Stimulated activated CD4-positive, alpha-beta T cell treated with anti-CD3 and anti-CD28 coated beads, Interleukin-4, amount 100 ng/mL, for 1 hour (primary cell): ENCODE results near the gene SUPT4H1.

Experiments
- DNase-seq: peaks from one replicate; pipeline ENCODE4 v3.0.0-alpha.2; 2020

SUPT4H1 gene

DNA sequence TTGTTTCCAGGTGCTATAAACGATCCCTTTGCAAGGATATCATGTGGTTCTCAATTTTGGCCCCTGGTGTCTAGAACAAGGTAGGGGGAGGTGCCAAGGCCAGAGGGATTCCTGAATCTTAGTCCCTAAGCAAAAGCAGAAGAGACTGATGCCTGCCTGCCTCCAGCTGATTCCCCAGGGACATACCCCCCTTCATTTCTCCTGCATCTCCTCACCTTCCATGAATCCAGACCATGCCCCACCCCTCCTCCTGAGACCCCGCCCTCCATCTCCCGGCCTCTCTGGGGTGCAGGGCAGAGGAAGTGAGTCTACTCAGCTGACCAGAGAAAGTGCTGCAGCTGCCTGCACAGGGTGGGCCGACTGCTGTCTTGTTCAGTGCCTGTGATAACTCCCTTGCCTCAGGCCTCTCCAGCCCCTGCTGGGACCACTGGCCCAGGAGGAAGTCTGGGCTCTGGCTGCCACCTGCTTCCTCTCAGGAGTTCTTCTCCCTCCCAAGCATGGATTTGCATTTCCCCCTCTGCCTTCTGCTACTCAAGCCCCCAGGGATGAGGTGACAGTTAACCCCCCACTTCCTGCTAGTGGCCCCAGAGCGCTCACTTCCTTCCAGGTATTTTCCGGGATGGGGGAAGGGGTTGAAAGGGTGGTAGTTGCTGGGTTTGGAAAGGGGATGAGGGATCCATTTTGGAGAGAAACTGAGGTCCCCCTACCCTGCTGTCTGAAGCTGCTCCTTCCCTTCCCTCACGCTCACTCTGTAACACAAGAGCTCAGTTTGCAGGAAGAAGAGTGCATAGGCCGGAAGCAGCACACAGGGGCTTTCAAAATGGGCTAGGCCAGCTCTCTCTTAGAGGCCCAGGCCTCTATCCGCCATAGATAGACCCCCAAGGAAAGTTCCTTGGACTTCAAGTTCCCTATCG lies 12.9 kb downstream of the SUPT4H1 start:
- DNase-seq, result no peak

DNA sequence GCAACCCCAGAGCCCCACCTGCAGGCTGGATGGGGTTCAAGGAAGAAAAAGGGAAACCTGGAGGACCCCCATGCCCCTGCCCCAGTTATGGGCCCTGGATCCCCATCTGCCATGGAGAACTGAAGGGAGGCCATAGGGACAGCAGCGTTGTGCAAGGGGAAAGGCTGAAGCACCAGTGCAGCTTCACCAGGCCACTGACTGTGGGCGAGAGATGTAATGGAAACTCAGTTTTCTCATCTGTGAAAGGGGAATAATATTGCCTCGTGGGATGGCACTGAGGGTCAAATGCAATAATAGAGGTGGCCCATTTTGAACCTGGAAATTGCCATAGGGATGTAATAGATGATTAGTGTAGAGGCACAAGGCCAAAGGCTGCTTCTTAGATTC lies 13.6 kb downstream of the SUPT4H1 start:
- DNase-seq, result no peak

DNA sequence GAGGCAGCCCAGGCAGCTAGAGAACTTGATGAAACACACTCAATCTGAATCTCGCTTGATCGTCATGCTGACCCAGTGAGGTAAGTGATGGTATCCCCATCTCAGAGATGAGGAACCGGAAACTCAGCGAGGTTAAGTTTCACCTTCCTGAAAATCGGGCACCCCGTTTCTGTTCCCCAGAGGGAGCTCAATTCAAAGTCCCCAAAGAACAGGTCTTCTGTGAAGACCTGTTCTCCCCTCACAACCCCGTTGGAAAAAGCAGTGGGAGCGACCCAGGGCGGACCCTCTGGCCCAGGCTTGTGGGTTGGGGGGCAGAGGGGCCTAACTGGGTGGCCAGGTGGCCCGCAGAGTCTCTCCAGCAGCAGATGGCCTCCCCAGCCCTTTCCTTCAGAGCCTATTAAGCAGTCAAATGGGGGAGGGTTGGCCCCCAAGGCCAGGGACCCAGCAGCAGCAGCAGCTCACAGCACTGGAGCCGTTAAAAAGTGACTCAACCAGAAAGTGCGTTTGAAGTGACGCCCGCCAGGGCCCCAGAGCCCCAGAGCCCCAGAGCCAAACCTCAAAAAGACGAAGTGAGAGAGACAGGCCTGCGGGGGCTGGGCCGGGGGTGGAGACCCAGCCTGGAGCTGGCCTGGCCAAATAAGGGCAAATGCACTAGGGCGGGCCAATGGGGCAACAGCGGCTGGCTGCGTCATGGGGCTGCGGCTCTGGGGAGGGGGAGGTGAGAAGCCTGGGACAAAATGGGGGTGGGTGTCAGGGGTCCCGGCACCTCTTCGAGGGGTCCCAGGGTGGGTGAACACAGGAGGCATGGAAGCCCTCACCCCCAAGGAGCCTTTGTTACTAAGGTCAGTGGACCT lies 14.2 kb downstream of the SUPT4H1 start:
- peak; percentile 90 for DNase-seq

DNA sequence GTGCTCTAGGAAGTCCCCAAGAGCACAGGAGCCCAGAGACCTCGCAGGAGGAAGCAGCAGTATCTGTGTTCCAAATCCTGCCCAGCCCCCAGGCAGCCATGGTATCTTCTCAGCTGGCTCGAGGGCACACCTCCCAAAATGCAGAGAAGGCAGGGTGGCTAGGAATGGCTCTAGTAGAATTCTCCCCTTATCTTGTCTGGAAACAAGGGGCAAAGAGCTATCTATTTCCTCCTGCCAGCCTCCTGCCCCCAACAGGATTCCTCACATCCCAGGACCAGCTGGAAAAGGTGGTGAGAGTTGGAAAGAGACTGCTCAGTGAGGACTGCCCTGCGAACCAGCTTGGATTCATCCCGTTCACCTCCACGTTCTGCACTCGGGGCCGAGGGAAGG lies 14.8 kb downstream of the SUPT4H1 start:
- DNase-seq, result peak; percentile 53

DNA sequence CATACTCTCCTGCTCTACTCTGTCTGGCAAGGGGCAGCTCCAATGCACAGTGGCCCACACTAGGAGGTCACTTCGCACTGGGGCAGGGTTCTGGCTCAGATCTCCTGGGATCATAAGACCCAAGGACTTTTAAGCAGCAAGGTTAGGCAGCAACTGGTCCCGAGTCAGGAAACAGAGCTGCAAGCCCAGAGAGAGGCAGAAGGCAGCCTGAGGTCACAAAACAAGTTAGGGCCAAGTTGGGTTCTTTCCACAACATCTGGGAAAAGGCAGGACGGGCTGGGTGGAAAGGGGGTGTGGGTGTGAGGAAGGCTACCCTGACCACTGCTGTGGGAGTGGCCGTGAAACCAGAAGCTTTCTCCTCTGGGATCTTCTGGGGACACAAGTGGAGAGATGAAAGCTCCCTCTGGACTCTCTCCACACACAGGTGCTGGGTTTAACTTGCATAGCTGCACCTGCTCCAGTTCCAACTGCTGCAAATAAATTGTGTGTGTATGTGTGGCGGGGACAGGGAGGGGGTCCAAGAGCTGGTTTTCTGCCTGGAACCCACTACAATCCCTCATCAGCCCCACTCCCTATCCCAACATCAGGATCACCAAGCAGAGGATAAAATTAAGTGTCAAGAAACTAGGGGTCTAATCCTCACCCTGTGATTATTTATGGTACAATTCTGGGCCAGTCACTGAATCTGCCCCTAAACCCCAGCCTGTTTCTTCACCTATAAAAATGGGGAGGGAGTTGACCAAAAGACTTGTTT lies 15.4 kb downstream of the SUPT4H1 start:
- DNase-seq, result no peak

DNA sequence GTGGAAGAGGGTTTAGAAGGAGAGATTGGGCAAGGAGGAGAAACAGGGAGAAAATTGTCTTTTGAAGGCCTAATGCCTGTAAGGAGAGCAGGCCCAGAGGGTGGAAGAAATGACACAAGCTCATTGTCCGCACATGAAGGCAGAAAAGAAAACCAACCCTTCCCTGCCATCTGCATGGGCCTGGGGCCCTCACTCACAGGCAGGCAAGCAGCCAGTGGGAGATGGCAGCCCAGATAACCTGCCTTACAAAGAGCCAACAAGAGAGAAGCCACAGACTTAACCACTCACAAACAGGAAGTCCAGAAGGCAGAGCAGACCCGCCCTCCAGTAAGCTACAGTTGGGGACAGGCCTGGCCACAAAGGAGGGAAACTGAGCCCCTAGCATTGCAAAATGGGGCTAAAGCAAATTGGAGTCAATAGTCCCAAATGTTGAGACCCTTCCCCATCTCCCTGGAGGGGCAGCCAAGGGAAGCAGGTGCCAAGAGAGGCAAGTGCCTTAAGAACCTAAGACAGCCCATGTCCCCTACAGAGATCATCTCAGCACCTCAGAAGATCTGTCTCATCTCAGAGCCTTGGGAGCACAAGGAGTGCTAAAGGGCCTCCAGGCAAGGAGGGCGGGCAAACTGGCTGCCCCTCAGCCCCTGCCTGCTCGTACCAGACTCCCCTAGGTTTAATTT lies 16.1 kb downstream of the SUPT4H1 start:
- peak; percentile 52 for DNase-seq

DNA sequence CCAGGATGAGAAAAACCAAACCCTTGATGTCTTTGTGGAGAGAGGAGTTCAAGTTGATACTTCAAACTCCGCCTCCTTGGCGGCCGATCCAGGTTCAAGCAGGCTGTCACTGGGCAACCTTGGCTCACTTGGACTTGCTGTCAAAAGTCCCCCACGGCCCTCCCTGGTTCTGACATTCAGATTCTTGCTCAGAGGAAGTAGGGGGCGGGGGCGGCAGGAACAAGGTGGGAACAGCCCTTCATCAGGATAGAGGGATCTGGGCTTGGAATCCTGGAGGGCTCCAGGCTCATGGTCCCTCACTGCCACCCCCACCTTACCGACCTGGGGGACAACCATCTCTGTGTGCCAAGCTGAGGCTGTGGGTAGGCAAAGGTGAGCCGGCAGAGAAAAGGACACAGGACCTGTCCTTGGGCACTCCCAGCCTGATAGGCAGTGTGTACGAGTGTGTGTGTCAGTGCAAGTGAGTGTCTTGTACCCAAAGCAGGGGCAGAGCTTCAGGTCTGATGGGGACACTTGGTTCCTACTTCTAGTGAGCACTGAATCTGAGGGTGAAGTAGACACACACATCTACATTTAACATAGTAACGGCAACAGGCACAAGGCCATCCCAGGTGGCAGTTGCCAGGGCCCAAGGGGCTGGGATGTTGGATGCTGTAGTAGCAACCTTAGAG lies 16.8 kb downstream of the SUPT4H1 start:
- DNase-seq, result no peak

DNA sequence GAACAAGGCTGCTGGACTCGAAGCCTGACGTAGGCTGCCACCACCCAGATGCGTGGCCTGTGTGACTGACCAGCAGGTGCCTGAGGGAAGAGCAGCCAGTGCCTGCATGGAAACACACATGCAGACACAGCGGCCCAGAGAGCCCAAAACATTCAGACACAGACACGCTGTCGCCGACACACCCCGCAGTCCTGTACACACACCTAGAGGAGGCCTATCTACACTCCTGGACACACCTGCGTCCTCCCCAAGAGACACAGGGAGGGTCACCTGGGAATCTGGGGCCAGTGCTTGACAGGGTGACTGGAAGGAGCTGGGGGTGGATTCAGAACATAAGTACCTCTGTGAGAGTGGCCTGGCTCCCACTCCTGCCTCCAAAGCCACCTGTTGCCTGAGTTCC lies 17.3 kb downstream of the SUPT4H1 start:
- no peak for DNase-seq

DNA sequence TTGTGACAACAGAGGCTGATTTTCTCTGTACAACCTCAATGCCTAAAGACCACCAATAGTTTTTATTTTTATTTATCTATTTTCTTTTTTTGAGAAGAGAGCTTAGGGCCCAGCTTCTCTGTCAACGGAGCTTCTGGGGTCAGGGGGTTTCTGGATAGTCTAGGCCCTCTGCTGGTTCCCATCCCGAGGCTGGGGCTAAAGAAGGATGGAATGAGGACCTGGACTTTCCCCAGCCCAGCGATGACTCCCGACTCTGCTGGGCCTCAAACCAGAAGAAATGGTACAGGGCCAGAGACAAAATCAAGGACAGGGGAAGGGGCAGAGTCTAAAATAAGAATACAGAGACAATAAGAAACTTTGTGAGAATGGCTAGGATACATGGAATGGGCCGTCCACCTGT lies 17.7 kb downstream of the SUPT4H1 start:
- peak; percentile 2 for DNase-seq

DNA sequence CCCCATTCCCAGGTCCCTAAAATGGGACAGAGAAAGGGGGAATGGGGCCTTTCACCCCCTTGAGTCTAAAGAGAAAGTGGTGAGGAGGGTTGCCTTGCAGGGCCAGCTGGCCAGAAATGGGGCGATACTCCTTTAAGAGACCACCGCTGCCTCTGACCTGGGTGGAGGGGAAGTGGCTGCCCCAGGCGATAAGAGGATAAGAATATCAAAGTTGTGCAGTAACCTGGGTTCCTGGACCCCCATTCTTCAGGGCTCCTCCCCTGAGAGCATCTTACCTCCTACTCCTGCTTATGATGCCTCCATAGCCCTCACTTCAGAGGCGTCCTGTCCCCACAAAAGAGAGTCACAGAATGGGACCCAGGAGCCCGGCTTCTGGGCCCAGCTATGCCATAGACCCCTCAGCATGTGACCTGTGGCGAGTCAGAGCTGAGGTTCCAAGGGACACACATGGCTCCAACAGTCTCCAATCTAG lies 18.2 kb downstream of the SUPT4H1 start:
- DNase-seq, result peak; percentile 13

DNA sequence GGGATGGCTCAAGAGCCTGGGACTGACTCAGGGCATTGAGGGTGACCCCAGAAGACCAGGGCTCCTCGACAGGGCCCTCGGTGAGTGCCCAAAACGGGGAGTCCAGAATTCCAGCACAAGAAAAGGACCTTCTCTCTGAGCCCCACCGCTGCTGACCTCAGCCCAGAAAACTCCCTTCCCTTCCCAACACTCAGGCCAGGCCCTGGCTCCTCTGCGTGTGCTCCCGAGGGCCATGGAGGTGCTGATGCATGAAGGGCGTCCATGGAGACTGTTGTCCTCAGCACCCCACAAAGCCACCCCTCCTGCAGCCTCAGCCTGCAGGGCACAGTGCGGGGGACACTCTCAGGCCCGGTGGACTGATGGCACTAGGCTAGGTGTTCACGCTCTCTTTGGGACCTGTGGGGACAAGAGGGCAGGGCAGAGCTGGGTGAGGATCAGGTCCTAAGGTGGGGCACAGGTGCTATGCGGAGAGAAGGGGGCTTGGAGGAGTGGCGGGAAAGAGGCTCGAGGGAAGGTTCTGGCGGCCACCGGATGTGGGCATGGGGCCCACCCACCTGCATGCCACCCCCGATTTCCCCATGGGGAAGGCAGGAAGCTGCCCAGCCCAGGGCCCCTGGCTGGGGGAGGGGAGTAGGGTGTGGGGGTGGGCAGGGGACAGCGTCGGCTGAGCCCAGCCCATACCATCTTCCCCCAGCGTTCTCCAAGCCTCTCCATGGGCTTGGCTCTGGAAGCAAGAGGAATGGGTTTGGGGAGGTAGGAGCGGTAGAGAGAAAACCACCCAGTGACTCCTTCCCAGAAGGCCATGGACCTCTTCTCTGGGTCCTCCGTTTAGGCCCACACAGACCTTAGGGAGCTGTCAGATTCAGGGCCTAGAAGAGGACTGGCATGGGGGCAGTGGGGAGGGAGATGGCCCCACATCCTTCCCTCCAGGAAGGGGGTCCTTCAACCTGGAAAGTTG lies 18.9 kb downstream of the SUPT4H1 start:
- peak; percentile 65 for DNase-seq

DNA sequence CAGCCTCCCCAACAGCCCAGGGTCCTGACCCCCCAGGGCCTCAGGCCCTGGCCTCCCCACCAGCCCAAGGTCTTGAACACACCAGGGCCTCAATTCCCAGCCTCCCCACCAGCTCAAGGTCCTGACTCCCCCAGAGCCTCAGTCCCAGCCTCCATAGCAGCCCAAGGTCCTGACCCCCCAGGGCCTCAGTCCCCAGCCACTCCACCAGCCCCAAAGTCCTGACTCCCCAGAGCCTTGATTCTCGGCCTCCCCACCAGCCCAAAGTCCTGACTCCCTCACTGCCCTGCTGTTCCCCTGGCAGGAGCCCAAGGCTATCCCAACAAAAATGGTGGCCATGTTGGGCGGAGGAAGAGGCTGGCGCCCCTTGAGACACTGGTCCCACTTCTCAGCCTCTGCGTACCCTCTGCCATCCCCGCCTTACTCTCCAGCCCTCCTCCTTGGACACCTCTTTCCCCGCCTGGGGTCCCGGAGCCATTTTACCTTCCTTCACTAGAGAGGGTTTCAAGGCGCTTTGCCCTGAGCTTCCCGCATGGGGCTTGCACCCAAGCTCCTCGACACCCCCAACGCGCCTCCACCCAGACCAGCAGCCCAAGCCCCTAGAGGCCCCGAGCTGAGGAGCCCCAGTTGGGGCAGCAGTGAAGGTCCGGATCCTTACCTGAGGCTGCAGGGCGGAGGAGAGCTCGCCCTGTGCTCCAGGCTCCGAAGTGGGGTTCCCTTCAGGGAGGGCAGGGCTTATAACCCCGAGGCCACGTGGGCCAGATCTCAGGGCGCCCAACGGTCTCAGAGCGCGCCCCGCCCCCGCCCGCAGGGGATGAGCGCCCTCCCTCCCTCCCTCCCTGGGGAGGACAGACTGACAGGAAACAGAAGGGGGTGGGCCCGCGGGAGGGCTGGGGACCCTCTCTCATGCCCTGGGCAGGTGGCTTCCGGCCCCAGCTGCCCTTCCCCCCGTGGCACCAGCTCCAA lies 19.9 kb downstream of the SUPT4H1 start:
- peak; percentile 93 for DNase-seq

DNA sequence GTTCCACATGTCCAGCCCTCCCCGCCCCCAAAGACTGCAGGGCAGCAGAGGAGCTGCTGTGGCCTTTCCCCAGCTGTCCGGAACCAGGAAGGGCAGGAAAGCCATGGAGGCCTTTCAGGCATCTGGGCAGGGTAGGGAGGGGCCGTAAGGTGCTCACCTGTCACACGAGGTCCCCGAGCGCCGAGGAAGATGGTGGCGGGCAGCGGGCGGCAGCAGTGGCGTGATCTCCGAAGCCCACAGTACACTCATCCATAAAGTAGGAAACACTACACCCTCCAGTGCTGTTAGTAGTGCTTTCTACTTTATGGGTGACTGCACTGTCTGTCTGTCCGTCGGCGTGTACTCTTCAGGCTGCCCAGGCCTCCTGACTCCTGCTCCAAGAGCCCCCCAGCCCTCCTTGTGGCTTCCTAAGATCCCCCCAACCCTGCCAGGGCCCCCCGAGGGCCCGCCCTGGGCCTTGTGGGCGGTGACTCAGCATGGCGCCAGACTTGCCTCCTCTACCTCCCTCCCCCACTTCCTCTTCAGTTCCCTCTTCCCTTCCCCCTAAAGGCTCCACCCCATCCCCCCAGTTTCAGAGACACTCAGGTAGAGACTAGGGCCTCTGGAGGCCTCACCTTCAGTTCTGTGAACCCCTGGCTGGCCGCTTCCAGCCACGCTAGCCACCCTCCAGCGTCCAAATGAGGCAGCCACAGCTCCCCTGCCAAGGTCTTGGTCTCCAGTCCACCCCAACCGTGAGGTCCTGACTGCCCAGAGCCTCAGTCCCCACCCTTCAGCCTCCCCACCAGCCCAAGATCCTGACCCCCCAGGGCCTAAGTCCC lies 20.8 kb downstream of the SUPT4H1 start:
- DNase-seq, result peak; percentile 84

DNA sequence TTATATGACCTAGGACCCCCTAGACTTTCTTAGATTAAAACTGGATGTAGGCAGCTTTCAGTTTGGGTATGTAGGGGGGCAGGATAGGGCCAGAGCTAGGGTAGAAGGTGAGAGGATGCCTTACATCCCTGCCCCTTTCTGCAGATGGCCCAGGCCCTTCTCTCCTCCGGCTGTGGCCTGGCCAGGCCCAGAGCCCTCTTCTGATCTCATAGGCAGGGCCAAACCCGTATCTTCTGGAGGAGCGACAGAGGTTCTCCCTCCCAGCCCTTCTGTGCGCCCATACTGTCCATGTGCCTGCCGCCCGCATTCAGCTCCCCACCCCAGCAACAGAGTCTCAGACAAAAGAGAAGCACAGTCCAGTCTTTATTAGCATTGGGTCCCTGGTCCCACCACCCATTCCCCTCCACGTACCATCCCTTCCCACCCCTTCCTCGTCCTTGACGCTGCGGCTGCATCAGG lies 21.4 kb downstream of the SUPT4H1 start:
- peak; percentile 48 for DNase-seq

DNA sequence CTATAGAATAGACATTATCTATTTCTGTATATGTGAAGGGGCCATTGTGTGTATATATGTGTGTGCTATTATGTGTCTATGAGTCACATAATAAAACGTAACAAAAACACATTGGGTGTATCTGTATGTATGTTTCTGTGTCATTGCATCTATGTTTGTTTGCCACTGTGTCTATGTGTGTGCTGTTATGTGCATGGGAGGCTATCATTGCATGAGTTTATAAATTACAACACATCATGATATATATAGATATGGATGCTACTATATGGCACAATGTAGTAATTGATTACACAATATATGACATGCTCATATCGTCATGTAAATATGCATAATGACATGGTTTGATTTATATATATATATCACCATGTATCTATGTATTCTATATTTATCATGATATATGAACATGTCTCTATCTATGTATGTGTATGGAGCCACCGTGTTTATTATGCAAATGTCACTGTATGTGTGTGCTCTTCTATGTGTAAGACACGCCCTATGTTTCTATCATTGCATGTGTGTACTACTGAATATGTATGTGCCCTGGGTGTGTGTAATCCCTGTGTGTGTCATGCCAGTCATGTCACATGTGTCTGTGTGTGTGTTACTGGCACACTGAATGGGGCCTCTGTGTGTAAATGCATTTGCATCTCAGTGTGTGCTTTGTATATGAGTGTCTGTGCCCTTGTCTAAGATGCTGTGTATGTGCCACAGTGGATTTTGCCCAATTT lies 22.0 kb downstream of the SUPT4H1 start:
- DNase-seq, result no peak

DNA sequence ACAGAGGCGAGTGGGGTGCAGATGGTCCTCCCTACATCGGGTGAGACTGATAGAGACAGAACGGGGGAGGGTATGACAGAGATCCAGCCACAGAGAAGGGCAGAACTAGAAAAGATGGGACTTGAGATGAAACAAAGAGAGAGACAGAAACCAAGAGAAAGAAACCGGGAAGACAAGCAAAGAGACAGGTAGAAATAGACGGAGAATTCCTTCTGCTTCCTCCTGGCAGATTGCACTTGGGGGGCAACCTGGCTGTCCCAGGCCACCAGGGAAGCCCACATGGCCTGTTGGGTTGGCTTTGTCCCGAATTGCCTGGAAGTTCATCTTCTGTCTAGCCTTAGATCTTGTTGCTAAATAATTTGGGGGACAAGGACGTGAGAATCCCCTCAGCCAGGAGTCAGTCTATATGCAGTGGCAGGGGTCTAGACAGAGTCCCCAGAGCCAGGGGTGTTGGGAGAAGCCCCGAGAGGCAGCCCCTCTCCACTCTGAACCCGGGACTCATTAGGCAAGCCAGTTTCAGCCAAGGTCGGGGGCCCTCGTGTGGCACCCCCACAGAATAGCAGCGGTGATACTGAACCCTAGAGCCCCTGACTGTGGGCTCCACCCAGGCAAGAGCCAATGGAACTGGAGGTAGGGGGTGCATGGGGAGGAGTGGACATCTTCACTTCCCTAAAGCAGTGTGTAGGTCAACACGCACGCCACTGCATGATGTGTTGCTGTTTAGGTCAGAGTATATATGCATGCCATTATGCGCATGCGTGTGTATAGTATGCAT lies 22.8 kb downstream of the SUPT4H1 start:
- peak; percentile 82 for DNase-seq
